OCI-LY1 (cell line): ENCODE measurements around the gene ZNF777.

Source experiments
- H2AFZ ChIP-seq: fragments of 200-600 bp; sonication (generic), shearing (Covaris generic); 2 replicates; pipeline ENCODE4 v1.6.0; 2014; ENCODE audit warnings: antibody characterized with exemption, mild to moderate bottlenecking, low read length
- H3F3A ChIP-seq: fragments of 200-600 bp; sonication (generic), shearing (Covaris generic); 2 replicates; pipeline ENCODE4 v1.6.0; 2014; ENCODE audit warnings: mild to moderate bottlenecking, antibody characterized with exemption, low read length, moderate library complexity; ENCODE audit not compliant: insufficient read depth
- H3K27ac ChIP-seq: fragments of 200-600 bp; sonication (generic); 2 replicates; pipeline ENCODE4 v1.5.1; 2014; ENCODE audit warnings: low read length, mixed run types, mild to moderate bottlenecking, low read depth; ENCODE audit not compliant: poor library complexity, severe bottlenecking
- H3K27me3 ChIP-seq: fragments of 200-600 bp; sonication (generic); 2 replicates; pipeline ENCODE4 v1.6.0; 2014; ENCODE audit warnings: antibody characterized with exemption, mild to moderate bottlenecking, low read length, moderate library complexity; ENCODE audit not compliant: insufficient read depth
- H3K36me3 ChIP-seq: fragments of 200-600 bp; sonication (generic); 2 replicates; pipeline ENCODE4 v1.6.1; 2014; ENCODE audit warnings: mild to moderate bottlenecking, antibody characterized with exemption, low read length, moderate library complexity, mixed read lengths; ENCODE audit not compliant: insufficient read depth
- H3K4me1 ChIP-seq: fragments of 200-600 bp; sonication (generic); 2 replicates; pipeline ENCODE4 v1.5.1; 2014; ENCODE audit warnings: mild to moderate bottlenecking, low read length, moderate library complexity; ENCODE audit not compliant: insufficient read depth, severe bottlenecking
- H3K4me2 ChIP-seq: fragments of 200-600 bp; sonication (generic), shearing (Covaris generic); 2 replicates; pipeline ENCODE4 v1.6.1; 2014; ENCODE audit warnings: low read length
- H3K4me3 ChIP-seq: fragments of 200-600 bp; sonication (generic); 2 replicates; pipeline ENCODE4 v1.5.1; 2014; ENCODE audit warnings: low read length, low read depth, mild to moderate bottlenecking, mixed read lengths; ENCODE audit not compliant: poor library complexity, severe bottlenecking
- H3K79me2 ChIP-seq: fragments of 200-600 bp; shearing (Covaris generic); 2 replicates; pipeline ENCODE4 v1.6.1; 2016; ENCODE audit warnings: mixed run types, low read length, mixed read lengths; ENCODE audit not compliant: insufficient read depth
- H3K9ac ChIP-seq: fragments of 200-600 bp; sonication (generic), shearing (Covaris generic); 2 replicates; pipeline ENCODE4 v1.6.1; 2014; ENCODE audit warnings: mild to moderate bottlenecking, low read length, mixed read lengths
- H3K9me2 ChIP-seq: fragments of 200-600 bp; sonication (generic), shearing (Covaris generic); 2 replicates; pipeline ENCODE4 v1.6.1; 2014; ENCODE audit warnings: low read depth, mild to moderate bottlenecking, low read length, mixed read lengths
- H3K9me3 ChIP-seq: fragments of 200-600 bp; shearing (Covaris generic); 2 replicates; pipeline ENCODE4 v1.6.1; 2014; ENCODE audit warnings: low read length, mixed read lengths
- H4K20me1 ChIP-seq: fragments of 200-600 bp; sonication (generic), shearing (Covaris generic); 2 replicates; pipeline ENCODE4 v1.6.0; 2016; ENCODE audit warnings: mild to moderate bottlenecking, low read length; ENCODE audit not compliant: insufficient read depth
- CTCF ChIP-seq: fragments of 200-600 bp; sonication (generic), shearing (Covaris generic); IDR thresholded peaks from 2 replicates; pipeline ENCODE4 v1.5.1; 2017; ENCODE audit warnings: mild to moderate bottlenecking, antibody characterized with exemption, low read length, moderate library complexity, mixed read lengths
- EZH2 ChIP-seq: fragments of 200-600 bp; sonication (generic), shearing (Covaris generic); IDR thresholded peaks from 2 replicates; pipeline ENCODE4 v1.8.0; 2017; ENCODE audit warnings: borderline replicate concordance, mixed run types, mild to moderate bottlenecking, antibody characterized with exemption, low read length, moderate library complexity, mixed read lengths

The ZNF777 gene

GRCh38 chr7:149505551-149505950 lies 44.7 kb upstream of the ZNF777 start:
- Histone ChIP-seq H3K9me3 (peaks cover 26% of the 10 kb centered on the region), H3K9me2 (no peaks in the 10 kb centered on the region; the same call in 1 of the 2 replicates), H2AFZ (no peak overlapping the region), H3F3A (no peaks in the 10 kb centered on the region), H3K27me3 (peaks cover 4% of the 10 kb centered on the region; the same call in 1 of the 2 replicates), H3K36me3 (no peaks in the 10 kb centered on the region; the same call in 1 of the 2 replicates), H3K79me2 (no peaks in the 10 kb centered on the region), H3K9ac (no peak overlapping the region), H3K4me3 (no peak overlapping the region), H3K4me2 (no peak overlapping the region), H4K20me1 (no peaks in the 10 kb centered on the region), H3K27ac (no peak overlapping the region), H3K4me1 (no peaks in the 10 kb centered on the region)
- TF ChIP-seq CTCF: no peak
- TF ChIP-seq EZH2: no peak

DNA sequence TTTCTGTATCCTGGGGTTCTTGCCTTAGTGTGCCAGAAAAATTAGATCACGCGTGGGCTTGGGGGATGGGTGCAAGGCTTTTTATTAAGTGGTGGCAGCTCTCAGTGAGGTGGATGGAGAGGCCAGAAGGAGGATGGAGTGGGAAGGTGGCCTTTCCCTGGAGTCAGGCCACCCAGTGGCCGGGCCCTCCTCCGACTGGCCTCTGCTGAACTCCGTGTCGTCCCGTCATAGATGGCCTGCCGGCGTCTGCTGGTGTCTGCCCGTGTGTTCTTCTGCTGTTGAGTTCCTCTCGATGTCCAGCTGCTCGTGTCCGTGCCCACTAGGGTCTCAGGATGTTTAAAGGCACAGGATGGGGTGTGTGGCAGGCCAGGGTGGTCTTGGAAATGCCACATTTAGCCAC lies 40.8 kb upstream of the ZNF777 start:
- Histone ChIP-seq H3K27me3 (0 out of 2 replicates have a peak, but pooled peaks cover 13% of the 10 kb centered on the region), H3K4me1 (peaks cover 11% of the 10 kb centered on the region), H4K20me1 (no peaks in the 10 kb centered on the region), H3K4me2 (no peak overlapping the region), H2AFZ (no peak overlapping the region), H3K27ac (no peak overlapping the region), H3K4me3 (no peak overlapping the region), H3K9ac (no peak overlapping the region), H3K79me2 (no peaks in the 10 kb centered on the region), H3F3A (no peaks in the 10 kb centered on the region), H3K9me2 (no peaks in the 10 kb centered on the region), H3K36me3 (no peaks in the 10 kb centered on the region; the same call in 1 of the 2 replicates), H3K9me3 (peaks cover 16% of the 10 kb centered on the region)
- no peak for TF ChIP-seq CTCF
- TF ChIP-seq EZH2: no peak

- H3K4me3 ChIP-seq: no peak overlapping the region
- no peaks in the 10 kb centered on the region for H3F3A ChIP-seq
- H3K36me3 ChIP-seq: no peaks in the 10 kb centered on the region; the same call in 1 of the 2 replicates
- H3K4me2 ChIP-seq: no peak overlapping the region
- no peak overlapping the region for H2AFZ ChIP-seq
- H3K9me2 ChIP-seq: no peaks in the 10 kb centered on the region
- 0 out of 2 replicates have a peak, but pooled peaks cover 13% of the 10 kb centered on the region for H3K27me3 ChIP-seq
- peaks cover 19% of the 10 kb centered on the region for H3K4me1 ChIP-seq
- TF ChIP-seq EZH2: no peak
- no peak for TF ChIP-seq CTCF
- no peak overlapping the region for H3K9ac ChIP-seq
- H3K79me2 ChIP-seq: no peaks in the 10 kb centered on the region
- no peak overlapping the region for H3K27ac ChIP-seq
- peaks cover 12% of the 10 kb centered on the region for H3K9me3 ChIP-seq
- H4K20me1 ChIP-seq: no peaks in the 10 kb centered on the region
Measured at GRCh38 chr7:149500910-149501309, 40.0 kb upstream of the ZNF777 start.
